HepG2 (cell line): ENCODE measurements around the gene SLC38A3.

Experiments
- ARNTL ChIP-seq: sonication (generic); formaldehyde crosslinking; IDR thresholded peaks from 2 replicates; pipeline ENCODE4 v1.4.0; 2020; ENCODE audit warnings: mild to moderate bottlenecking, missing genetic modification reagents
- NFYB ChIP-seq: sonication (generic); formaldehyde crosslinking; IDR thresholded peaks from 2 replicates; pipeline ENCODE4 v1.4.0; 2020; ENCODE audit warnings: missing genetic modification reagents

DNA sequence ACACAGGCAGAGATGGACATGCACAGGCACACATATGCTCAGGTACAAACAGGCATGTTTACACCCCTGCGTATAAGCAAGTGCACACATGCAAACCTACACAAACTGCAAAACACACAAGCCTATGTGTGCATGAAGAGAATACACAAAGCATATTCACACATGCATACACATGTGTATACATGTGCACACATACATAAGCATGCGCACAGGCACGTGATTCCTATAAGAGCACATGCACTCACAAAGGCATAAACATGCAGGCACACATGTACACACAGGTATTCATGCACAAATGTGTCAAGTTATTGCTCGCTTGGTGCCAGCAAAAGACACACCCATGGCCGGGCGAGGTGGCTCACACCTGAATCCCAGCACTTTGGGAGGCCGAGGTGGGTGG is 15.1 kb upstream of the SLC38A3 start:
- TF ChIP-seq NFYB (CRISPR knock-in tag) (no peak), ARNTL (no peak)
